ENCODE measurements around the gene PNPLA5. TPM values are rescaled to one million over a fixed set of nuclear protein-coding genes. Genes with fewer than 3 reads are reported as not detected.

Gene PNPLA5
- total RNA-seq, 1 experiment from 2014 or later = not detected

- DNase-seq (ENCODE audit: low read depth, low spot score) = no peak
- in situ Hi-C loops (cut with HindIII; ENCODE audit: low pct_unique_long_range_greater_than_20kb, low sequenced_read_pairs) = no loop called here
Measured at GRCh38 chr22:43833286-43834240, 58.2 kb downstream of the PNPLA5 start.

GRCh38 chr22:43832393-43833265, 59.2 kb downstream of the PNPLA5 start:
- in situ Hi-C loops (cut with HindIII; ENCODE audit: low pct_unique_long_range_greater_than_20kb, low sequenced_read_pairs) = no loop called here
- DNase-seq (ENCODE audit: low read depth, low spot score) = no peak

GRCh38 chr22:43831561-43832392, 60.0 kb downstream of the PNPLA5 start:
- no peak for DNase-seq (ENCODE audit: low read depth, low spot score)
- in situ Hi-C loops (cut with HindIII; ENCODE audit: low pct_unique_long_range_greater_than_20kb, low sequenced_read_pairs) = no loop called here

GRCh38 chr22:43830931-43831560, 60.8 kb downstream of the PNPLA5 start:
- in situ Hi-C loops (cut with HindIII; ENCODE audit: low pct_unique_long_range_greater_than_20kb, low sequenced_read_pairs) = no loop called here
- DNase-seq (ENCODE audit: low read depth, low spot score) = no peak

- no peak for DNase-seq (ENCODE audit: low read depth, low spot score)
- in situ Hi-C loops (cut with HindIII; ENCODE audit: low pct_unique_long_range_greater_than_20kb, low sequenced_read_pairs) = no loop called here
Measured at GRCh38 chr22:43829904-43830851, 61.6 kb downstream of the PNPLA5 start.

Other genes starting within 250 kb of the PNPLA5 start
- 0.29 and 0.55 TPM in 2 replicates for gene EFCAB6, start 79.7 kb downstream of the PNPLA5 start, total RNA-seq (2014; rRNA removed; shearing (Covaris generic))
- gene SULT4A1, start 29.5 kb downstream of the PNPLA5 start, total RNA-seq (2014; rRNA removed; shearing (Covaris generic)) = 1.8 and 2.0 TPM in 2 replicates
- gene PNPLA3, start 31.8 kb upstream of the PNPLA5 start, total RNA-seq (2014; rRNA removed; shearing (Covaris generic)) = 11.1 and 12.5 TPM in 2 replicates
- 94.8 and 103 TPM in 2 replicates for gene SAMM50, start 63.4 kb upstream of the PNPLA5 start, total RNA-seq (2014; rRNA removed; shearing (Covaris generic))
- 164 and 178 TPM in 2 replicates for gene PARVB, start 132.3 kb upstream of the PNPLA5 start, total RNA-seq (2014; rRNA removed; shearing (Covaris generic))